ENCODE measurements around the gene CD99L2. TPM values are rescaled to one million over a fixed set of nuclear protein-coding genes. Genes with fewer than 3 reads are reported as not detected.
A peak's percentile ranks its signal among the peaks of the same experiment; 100 is the strongest.
"Not testable (repeated sequence)": the region's sequence is repeated elsewhere in the genome, so short reads cannot be mapped to it uniquely, and the experiment has no call there.

CD99L2 gene
- total RNA-seq, 1 experiment from 2014 or later, result 9.4 TPM

DNA sequence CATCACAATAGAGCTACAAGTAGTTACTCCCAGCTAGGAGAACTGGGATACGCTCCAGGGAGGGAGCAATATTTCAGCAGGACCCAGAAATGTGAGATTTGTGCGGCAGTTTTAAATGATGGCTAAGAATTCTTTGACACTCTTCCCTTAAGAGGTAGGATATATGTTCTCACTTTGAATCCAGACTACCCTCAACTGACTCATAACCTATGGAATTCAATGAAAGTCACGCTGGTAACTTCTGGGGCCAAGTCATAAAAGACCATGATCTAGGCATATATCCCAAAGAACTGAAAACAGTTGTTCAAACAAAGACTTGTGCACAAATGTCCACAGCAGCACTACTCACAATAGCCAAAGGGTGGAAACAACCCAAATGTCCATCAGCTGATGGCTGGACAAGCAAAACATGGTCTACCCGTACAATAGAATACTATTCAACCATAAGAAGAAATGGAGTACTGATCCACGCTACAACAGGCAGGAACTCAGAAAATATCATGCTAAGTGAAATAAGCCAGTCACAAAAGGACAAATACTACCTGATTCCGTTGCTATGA, 10.5 kb downstream of the CD99L2 start:
- Mint-ChIP-seq H3K36me3 (no peaks in the 10 kb centered on the region), H3K27me3 (ENCODE audit: low read depth) (no peaks in the 10 kb centered on the region), H3K27ac (no peak overlapping the region), H3K9me3 (no peaks in the 10 kb centered on the region), H3K4me3 (no peak overlapping the region), H3K4me1 (peaks cover 6% of the 10 kb centered on the region; the same call in 1 of the 2 replicates)
- ATAC-seq, result no peak
- DNase-seq (ENCODE audit: low spot score), result no peak
- ChIA-PET POLR2A (no interaction called here), CTCF (interaction anchor here (3.7 kb wide), 1 partner anchor 116 kb away, joined by 10 read pairs; no protein-coding TSS in a partner anchor)
- TF ChIP-seq ELF4 (CRISPR knock-in tag; IDR thresholded peaks at IDR 0.05; ENCODE audit: low read depth) (no peak), HMGA2 (CRISPR knock-in tag; IDR thresholded peaks at IDR 0.05) (no peak), ZNF317 (CRISPR knock-in tag; IDR thresholded peaks at IDR 0.05; ENCODE audit: borderline replicate concordance, low read depth) (no peak), GRHL2 (CRISPR knock-in tag; IDR thresholded peaks at IDR 0.05; ENCODE audit: insufficient replicate concordance, severe bottlenecking) (no peak)
- TF ChIP-seq, protein P1, sequence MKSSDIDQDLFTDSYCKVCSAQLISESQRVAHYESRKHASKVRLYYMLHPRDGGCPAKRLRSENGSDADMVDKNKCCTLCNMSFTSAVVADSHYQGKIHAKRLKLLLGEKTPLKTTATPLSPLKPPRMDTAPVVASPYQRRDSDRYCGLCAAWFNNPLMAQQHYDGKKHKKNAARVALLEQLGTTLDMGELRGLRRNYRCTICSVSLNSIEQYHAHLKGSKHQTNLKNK (CRISPR knock-in tag; IDR thresholded peaks at IDR 0.05), result no peak

DNA sequence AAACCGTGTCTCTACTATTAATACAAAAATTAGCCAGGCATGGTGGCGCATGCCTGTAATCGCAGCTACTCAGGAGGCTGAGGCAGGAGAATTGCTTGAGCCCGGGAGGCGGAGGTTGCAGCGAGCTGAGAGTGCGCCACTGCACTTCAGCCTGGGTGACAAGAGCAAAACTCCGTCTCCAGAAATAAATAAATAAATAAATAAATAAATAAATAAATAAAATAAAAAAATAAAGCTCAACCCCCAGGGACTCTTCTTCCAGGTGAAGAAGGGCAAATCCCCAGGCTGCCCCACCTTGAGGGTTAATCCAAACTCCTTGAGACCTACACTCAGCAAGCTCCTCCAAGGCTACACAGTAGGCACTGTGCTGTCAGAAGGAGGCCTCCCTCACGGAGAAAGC, 11.2 kb downstream of the CD99L2 start:
- ATAC-seq; H3K4me1 Mint-ChIP-seq; H3K9me3 Mint-ChIP-seq; H3K36me3 Mint-ChIP-seq; H3K27ac Mint-ChIP-seq; H3K4me3 Mint-ChIP-seq; H3K27me3 Mint-ChIP-seq (ENCODE audit: low read depth); POLR2A ChIA-PET; DNase-seq (ENCODE audit: low spot score): not testable (repeated sequence)
- CTCF ChIA-PET, result interaction anchor here (3.7 kb wide), 1 partner anchor 115 kb away, joined by 10 read pairs; no protein-coding TSS in a partner anchor

DNA sequence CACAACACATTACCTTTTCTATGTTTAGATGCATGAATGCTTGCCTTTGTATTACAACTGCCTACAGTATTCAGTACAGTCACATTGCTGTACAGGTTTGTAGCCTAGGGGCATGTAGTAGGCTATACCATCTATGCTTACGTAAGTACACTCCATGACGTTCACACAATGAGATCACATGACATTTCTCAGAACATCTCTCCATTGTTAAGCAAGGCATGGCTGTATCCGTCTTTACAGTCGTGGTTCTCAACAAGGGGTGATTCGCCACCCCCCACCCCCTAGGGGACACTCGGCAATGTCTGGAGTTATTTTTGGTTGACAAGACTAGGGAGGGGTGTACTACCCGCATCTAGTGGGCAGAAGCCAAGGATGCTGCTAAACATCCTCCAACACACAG, 12.1 kb downstream of the CD99L2 start:
- DNase-seq (ENCODE audit: low spot score), result no peak
- H3K4me1 Mint-ChIP-seq, result peaks cover 6% of the 10 kb centered on the region
- no peaks in the 10 kb centered on the region for H3K36me3 Mint-ChIP-seq
- ChIA-PET POLR2A (no interaction called here), CTCF (no interaction called here)
- H3K9me3 Mint-ChIP-seq, result no peaks in the 10 kb centered on the region
- TF ChIP-seq, protein P2, sequence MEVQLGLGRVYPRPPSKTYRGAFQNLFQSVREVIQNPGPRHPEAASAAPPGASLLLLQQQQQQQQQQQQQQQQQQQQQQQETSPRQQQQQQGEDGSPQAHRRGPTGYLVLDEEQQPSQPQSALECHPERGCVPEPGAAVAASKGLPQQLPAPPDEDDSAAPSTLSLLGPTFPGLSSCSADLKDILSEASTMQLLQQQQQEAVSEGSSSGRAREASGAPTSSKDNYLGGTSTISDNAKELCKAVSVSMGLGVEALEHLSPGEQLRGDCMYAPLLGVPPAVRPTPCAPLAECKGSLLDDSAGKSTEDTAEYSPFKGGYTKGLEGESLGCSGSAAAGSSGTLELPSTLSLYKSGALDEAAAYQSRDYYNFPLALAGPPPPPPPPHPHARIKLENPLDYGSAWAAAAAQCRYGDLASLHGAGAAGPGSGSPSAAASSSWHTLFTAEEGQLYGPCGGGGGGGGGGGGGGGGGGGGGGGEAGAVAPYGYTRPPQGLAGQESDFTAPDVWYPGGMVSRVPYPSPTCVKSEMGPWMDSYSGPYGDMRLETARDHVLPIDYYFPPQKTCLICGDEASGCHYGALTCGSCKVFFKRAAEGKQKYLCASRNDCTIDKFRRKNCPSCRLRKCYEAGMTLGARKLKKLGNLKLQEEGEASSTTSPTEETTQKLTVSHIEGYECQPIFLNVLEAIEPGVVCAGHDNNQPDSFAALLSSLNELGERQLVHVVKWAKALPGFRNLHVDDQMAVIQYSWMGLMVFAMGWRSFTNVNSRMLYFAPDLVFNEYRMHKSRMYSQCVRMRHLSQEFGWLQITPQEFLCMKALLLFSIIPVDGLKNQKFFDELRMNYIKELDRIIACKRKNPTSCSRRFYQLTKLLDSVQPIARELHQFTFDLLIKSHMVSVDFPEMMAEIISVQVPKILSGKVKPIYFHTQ (CRISPR knock-in tag; IDR thresholded peaks at IDR 0.05), result no peak
- no peak for TF ChIP-seq TEAD1 (CRISPR knock-in tag; IDR thresholded peaks at IDR 0.05)
- TF ChIP-seq, protein P3, sequence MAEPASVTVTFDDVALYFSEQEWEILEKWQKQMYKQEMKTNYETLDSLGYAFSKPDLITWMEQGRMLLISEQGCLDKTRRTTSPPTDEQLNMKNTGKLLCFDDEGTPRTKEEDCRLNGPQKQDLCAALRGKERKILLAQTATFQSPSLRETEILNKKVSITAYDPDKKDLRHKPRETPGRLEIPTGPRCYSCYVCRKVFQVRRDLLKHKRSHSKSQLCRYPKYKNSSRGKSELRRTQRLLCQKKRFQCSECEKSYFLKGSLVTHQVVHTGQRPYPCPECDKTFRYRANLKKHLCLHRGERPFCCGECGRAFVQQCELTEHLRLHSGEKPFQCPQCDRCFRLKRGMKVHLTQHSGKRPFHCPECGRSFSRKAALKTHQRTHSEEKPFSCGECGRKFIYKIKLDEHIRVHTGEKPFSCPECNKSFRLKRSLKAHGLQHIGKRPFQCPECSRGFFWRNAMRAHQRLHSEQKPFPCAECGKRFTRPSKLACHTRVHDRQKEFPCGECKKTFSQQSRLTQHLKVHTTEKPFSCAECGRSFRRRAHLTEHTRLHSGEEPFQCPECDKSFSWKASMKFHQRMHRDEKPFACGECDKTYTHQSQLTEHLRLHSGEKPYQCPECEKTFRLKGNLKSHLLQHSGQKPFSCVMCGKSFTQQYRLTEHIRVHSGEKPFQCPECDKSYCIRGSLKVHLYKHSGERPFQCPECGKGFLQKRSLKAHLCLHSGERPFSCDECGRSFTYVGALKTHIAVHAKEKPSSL (CRISPR knock-in tag; conservative IDR thresholded peaks at IDR 0.05), result no peak
- no peaks in the 10 kb centered on the region for H3K27me3 Mint-ChIP-seq (ENCODE audit: low read depth)
- no peak for ATAC-seq
- no peak overlapping the region for H3K4me3 Mint-ChIP-seq
- H3K27ac Mint-ChIP-seq, result no peak overlapping the region

DNA sequence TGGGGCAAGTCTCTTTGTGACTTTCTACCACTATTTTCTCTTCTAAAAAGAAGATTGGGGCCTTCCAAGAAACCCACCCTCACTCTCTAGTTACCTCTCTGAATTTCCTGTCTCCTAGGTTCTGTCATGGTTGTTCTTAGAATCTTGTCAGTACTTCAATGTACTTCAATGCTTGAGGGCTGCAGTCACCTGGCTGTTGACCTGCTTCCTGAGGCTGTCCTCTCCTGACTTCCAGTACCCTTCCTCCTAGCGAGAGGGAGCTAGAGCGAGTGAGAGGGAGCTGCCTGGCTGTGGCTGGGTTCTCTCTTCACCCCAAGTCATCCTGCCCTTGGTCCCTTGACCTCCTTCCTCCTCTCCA, 17.7 kb downstream of the CD99L2 start:
- DNase-seq (ENCODE audit: low spot score), result no peak
- POLR2A ChIA-PET, result interaction anchor here (0.6 kb wide), 1 partner anchor 110 kb away, joined by 3 read pairs; no protein-coding TSS in a partner anchor
- Mint-ChIP-seq H3K4me1 (peaks cover 12% of the 10 kb centered on the region), H3K27ac (peak overlapping the region; percentile 60; the same call in 1 of the 2 replicates), H3K9me3 (peaks cover 9% of the 10 kb centered on the region), H3K36me3 (peaks cover 9% of the 10 kb centered on the region), H3K27me3 (ENCODE audit: low read depth) (no peaks in the 10 kb centered on the region), H3K4me3 (no peak overlapping the region)
- TF ChIP-seq SOX15 (CRISPR knock-in tag; IDR thresholded peaks at IDR 0.05) (no peak), ZNF263 (CRISPR knock-in tag; IDR thresholded peaks at IDR 0.05; ENCODE audit: low read depth) (no peak)
- TF ChIP-seq, protein P4, sequence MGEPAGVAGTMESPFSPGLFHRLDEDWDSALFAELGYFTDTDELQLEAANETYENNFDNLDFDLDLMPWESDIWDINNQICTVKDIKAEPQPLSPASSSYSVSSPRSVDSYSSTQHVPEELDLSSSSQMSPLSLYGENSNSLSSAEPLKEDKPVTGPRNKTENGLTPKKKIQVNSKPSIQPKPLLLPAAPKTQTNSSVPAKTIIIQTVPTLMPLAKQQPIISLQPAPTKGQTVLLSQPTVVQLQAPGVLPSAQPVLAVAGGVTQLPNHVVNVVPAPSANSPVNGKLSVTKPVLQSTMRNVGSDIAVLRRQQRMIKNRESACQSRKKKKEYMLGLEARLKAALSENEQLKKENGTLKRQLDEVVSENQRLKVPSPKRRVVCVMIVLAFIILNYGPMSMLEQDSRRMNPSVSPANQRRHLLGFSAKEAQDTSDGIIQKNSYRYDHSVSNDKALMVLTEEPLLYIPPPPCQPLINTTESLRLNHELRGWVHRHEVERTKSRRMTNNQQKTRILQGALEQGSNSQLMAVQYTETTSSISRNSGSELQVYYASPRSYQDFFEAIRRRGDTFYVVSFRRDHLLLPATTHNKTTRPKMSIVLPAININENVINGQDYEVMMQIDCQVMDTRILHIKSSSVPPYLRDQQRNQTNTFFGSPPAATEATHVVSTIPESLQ (CRISPR knock-in tag; IDR thresholded peaks at IDR 0.05), result no peak
- ATAC-seq, result peak; percentile 63
- CTCF ChIA-PET, result interaction anchor here (1.2 kb wide), 1 partner anchor 54 kb away, joined by 4 read pairs; no protein-coding TSS in a partner anchor
